HG02623 (cell line): ENCODE data around the gene AP3B2.
"Not testable (repeated sequence)": the region's sequence is repeated elsewhere in the genome, so short reads cannot be mapped to it uniquely, and the experiment has no call there.

ENCODE experiments used
- ATAC-seq: cut with Tn5 transposase; IDR thresholded peaks from one replicate; pipeline ENCODE4 v1.9.1; 2021; ENCODE audit warnings: moderate library complexity; ENCODE audit not compliant: unreplicated experiment

AP3B2 gene

GRCh38 chr15:82649226-82649999 is 60.3 kb downstream of the AP3B2 start:
- no peak for ATAC-seq

GRCh38 chr15:82648257-82649103 is 61.2 kb downstream of the AP3B2 start:
- ATAC-seq, result no peak

- no peak for ATAC-seq
These were observed 61.8 kb downstream of the AP3B2 start for GRCh38 chr15:82647835-82648256.

- ATAC-seq, result no peak
These were observed 62.4 kb downstream of the AP3B2 start, which contains the start of gene CPEB1 for GRCh38 chr15:82647045-82647834. Gene CPEB1 (minus strand): TSS chr15:82647363. CDS start chr15:82628459, 18,904 bp downstream.

- no peak for ATAC-seq
These were observed 63.2 kb downstream of the AP3B2 start for GRCh38 chr15:82646250-82647044.

GRCh38 chr15:82644967-82645852 is 64.5 kb downstream of the AP3B2 start:
- ATAC-seq, result not testable (repeated sequence)

- no peak for ATAC-seq
These were observed 65.7 kb downstream of the AP3B2 start for GRCh38 chr15:82643992-82644391.

GRCh38 chr15:82642656-82643055 is 67.0 kb downstream of the AP3B2 start:
- ATAC-seq, result no peak

- no peak for ATAC-seq
These were observed 68.4 kb downstream of the AP3B2 start for GRCh38 chr15:82641129-82641798.

GRCh38 chr15:82640672-82641071 is 69.0 kb downstream of the AP3B2 start:
- ATAC-seq, result no peak

GRCh38 chr15:82635798-82636197 is 73.9 kb downstream of the AP3B2 start:
- ATAC-seq, result no peak

- ATAC-seq, result no peak
These were observed 79.6 kb downstream of the AP3B2 start for GRCh38 chr15:82630033-82630432.

GRCh38 chr15:82625136-82625535 is 84.5 kb downstream of the AP3B2 start:
- ATAC-seq, result no peak

GRCh38 chr15:82624438-82624837 is 85.2 kb downstream of the AP3B2 start:
- no peak for ATAC-seq

- ATAC-seq, result no peak
These were observed 85.7 kb downstream of the AP3B2 start for GRCh38 chr15:82624008-82624407.

- no peak for ATAC-seq
These were observed 87.7 kb downstream of the AP3B2 start for GRCh38 chr15:82621970-82622369.

GRCh38 chr15:82613747-82614146 is 95.9 kb downstream of the AP3B2 start:
- no peak for ATAC-seq

GRCh38 chr15:82611348-82611747 is 98.3 kb downstream of the AP3B2 start:
- no peak for ATAC-seq
